Body of pancreas (tissue), 4 donors: Measurements from ENCODE around the gene AVPR1B. TPM values are rescaled to one million over a fixed set of nuclear protein-coding genes. Genes with fewer than 3 reads are reported as not detected.

Experiments used
- ATAC-seq: fragments of 150-250 bp; one replicate; pipeline ENCODE4 v1.9.1; 2016
- DNase-seq, 4 donors: peaks; one replicate each; pipeline ENCODE4 v3.0.0-alpha.2; 2019
- H3K27ac ChIP-seq, 4 donors: fragments of 200-600 bp; sonication (generic); 1 replicate in 3 of 4; 2 replicates in 1 of 4; pipeline versions ENCODE4 v1.5.1 to v1.6.1; 2016 to 2019; ENCODE audit warnings: mild to moderate bottlenecking in 1 of 4, mixed read lengths in 1 of 4, moderate library complexity in 1 of 4
- H3K27me3 ChIP-seq, 2 donors: fragments of 200-600 bp; sonication (generic); one replicate each; pipeline ENCODE4 v1.6.0; 2016; ENCODE audit warnings: mild to moderate bottlenecking in 1 of 2
- H3K36me3 ChIP-seq, 2 donors: fragments of 200-600 bp; sonication (generic); replicated peaks in 1 of 2; 2 replicates each; pipeline ENCODE4 v1.5.1; 2016; ENCODE audit warnings: low read depth in 2 of 2; ENCODE audit not compliant: insufficient read depth in 1 of 2
- H3K4me1 ChIP-seq: fragments of 200-600 bp; sonication (generic); one replicate; pipeline ENCODE4 v1.6.0; 2016
- H3K4me3 ChIP-seq, 2 donors: fragments of 200-600 bp; sonication (generic); 1 replicate in 1 of 2; 2 replicates in 1 of 2; pipeline ENCODE4 v1.5.1; 2016 to 2019
- H3K9me3 ChIP-seq, 3 donors: fragments of 200-600 bp; sonication (generic); 1 replicate in 2 of 3; 2 replicates in 1 of 3; pipeline ENCODE4 v1.5.1; 2016
- POLR2A ChIP-seq, 3 donors: fragments of 450-650 bp; IDR thresholded peaks; one replicate each; pipeline ENCODE4 v1.6.1; 2016; ENCODE audit warnings: antibody characterized with exemption in 3 of 3, mild to moderate bottlenecking in 2 of 3
- WGBS, 2 donors: methylation state at CpG; one replicate each; pipeline ENCODE4 v1.1.5; 2017; 5-methylcytosine and 5-hydroxymethylcytosine counted together
- intact Hi-C: fragments of 100-400 bp; cut with DNase I; formaldehyde crosslinking; loops from one replicate; pipeline ENCODE4 v1.15.1; 2023
- total RNA-seq, 2 donors: library from RNA; depleted of rRNA; stranded (reverse); fragments of >200 nt; gene quantifications; one replicate each; pipeline ENCODE4 v1.1.0, GENCODE V29; 2016
- TF ChIP-seq, protein P1 (sequence below), 7 experiments: fragments of 450-650 bp in 4 of 7; fragments of 200-600 bp in 3 of 7; sonication (generic) in 3 of 7; IDR thresholded peaks; one replicate each; pipeline ENCODE4 v1.5.1; 2016 to 2019; ENCODE audit warnings: antibody characterized with exemption in 7 of 7

The AVPR1B gene, protein sequence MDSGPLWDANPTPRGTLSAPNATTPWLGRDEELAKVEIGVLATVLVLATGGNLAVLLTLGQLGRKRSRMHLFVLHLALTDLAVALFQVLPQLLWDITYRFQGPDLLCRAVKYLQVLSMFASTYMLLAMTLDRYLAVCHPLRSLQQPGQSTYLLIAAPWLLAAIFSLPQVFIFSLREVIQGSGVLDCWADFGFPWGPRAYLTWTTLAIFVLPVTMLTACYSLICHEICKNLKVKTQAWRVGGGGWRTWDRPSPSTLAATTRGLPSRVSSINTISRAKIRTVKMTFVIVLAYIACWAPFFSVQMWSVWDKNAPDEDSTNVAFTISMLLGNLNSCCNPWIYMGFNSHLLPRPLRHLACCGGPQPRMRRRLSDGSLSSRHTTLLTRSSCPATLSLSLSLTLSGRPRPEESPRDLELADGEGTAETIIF
- under 1 TPM in 1 of 2 donors, not detected in 1; 0.78 TPM for total RNA-seq

DNA sequence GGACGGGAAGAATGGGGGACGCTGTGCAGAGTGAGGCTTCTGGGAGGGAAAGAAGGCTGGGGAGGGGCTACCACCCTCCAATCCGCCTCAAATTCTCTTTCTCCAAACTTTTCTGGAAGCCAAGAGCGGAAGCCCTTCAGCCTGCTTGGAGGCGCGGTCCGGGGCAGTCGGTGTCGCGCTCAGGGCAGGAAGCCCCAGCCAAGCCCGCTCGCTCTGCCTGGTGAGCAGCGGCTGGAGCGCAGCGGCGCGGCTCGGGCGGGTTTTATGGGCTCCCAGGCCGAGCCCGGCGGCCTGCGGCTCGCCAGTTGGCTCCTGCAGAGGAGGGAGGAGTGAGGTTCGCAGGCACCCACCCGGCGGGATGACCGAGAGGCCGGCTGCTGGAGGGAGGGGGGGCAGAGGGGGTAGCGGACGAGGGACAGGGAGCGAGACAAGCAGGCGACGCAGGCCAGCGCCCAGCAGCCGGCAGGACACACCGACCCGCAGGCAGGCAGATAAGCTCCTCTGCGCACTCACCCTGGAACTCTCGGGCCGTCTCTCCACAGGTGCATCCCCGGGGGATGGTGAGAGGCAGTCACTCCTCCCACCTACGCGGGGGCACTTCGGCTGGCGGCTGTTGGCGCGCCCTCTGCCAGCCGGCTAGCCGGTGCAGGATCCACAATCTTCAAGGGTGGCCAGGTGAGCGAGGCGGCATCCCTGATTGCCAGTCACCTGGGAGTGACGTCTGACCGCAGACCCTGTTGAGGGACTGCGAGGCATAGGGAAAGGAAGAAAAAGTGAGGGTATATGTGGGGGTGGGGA, at the start of gene AVPR1B:
TSS of gene AVPR1B (minus strand) at position 238 of the 798 bp plus-strand sequence. CDS start 498 bp downstream, outside the sequence.
- no peak within 1 kb of the TSS for H3K27ac ChIP-seq
- H3K36me3 ChIP-seq = no peaks in the 10 kb centered on the region
- intact Hi-C loops = no loop called here
- H3K9me3 ChIP-seq = no peaks in the 10 kb centered on the region
- H3K4me3 ChIP-seq = no peak within 1 kb of the TSS
- ATAC-seq (peak; percentile 58), DNase-seq (peak; percentile 23 to 50 (median 40))
- peaks cover 22% of the 10 kb centered on the region for H3K4me1 ChIP-seq
- 2 to 13% methylated on average over 5 to 49 of the region's 55 CpGs for WGBS, 2 donors
- no peaks in the 10 kb centered on the region for H3K27me3 ChIP-seq
- TF ChIP-seq POLR2A (IDR thresholded peaks at IDR 0.05) = peak in 1 of 3 donors; percentile 28
- TF ChIP-seq, protein P1, sequence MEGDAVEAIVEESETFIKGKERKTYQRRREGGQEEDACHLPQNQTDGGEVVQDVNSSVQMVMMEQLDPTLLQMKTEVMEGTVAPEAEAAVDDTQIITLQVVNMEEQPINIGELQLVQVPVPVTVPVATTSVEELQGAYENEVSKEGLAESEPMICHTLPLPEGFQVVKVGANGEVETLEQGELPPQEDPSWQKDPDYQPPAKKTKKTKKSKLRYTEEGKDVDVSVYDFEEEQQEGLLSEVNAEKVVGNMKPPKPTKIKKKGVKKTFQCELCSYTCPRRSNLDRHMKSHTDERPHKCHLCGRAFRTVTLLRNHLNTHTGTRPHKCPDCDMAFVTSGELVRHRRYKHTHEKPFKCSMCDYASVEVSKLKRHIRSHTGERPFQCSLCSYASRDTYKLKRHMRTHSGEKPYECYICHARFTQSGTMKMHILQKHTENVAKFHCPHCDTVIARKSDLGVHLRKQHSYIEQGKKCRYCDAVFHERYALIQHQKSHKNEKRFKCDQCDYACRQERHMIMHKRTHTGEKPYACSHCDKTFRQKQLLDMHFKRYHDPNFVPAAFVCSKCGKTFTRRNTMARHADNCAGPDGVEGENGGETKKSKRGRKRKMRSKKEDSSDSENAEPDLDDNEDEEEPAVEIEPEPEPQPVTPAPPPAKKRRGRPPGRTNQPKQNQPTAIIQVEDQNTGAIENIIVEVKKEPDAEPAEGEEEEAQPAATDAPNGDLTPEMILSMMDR (IDR thresholded peaks at IDR 0.05) = peak in 1 of 7 experiments; percentile 12

DNA sequence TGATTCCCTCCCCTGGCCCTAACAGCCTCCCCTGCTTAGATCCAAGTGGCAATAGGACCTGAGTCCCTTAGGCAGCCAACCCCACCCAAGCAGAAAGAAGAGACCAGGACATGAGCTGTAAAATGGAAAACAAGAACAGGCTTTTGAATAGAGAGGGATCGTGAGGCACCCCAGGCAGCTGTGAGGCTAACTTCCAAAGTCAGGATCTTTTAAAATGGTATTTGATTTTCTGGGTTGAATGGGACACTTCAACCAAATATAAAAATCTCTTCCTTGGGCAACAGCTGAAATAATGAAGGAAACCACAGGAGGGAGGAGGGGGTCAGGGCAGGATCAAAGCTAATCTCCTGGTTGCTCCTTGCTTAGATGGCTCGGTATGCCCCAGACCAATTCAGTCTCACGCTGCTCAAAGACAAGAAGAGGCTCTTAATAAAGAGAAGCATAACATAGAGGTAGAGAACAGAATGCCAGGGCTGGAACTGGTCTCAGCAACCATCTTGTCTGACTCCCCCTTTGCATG, 28.6 kb upstream of the AVPR1B start:
- ATAC-seq (no peak), DNase-seq (no peak)
- intact Hi-C loops = no loop called here
- peaks cover 22% of the 10 kb centered on the region for H3K4me1 ChIP-seq
- H3K27me3 ChIP-seq = no peaks in the 10 kb centered on the region
- TF ChIP-seq POLR2A (IDR thresholded peaks at IDR 0.05) = no peak
- TF ChIP-seq, protein P1 (IDR thresholded peaks at IDR 0.05) = no peak
- no peak overlapping the region for H3K4me3 ChIP-seq
- no peaks in the 10 kb centered on the region for H3K9me3 ChIP-seq
- WGBS, 2 donors = 75 to 76% methylated on average over 3 of the region's 3 CpGs
- no peaks in the 10 kb centered on the region for H3K36me3 ChIP-seq
- no peak overlapping the region for H3K27ac ChIP-seq

DNA sequence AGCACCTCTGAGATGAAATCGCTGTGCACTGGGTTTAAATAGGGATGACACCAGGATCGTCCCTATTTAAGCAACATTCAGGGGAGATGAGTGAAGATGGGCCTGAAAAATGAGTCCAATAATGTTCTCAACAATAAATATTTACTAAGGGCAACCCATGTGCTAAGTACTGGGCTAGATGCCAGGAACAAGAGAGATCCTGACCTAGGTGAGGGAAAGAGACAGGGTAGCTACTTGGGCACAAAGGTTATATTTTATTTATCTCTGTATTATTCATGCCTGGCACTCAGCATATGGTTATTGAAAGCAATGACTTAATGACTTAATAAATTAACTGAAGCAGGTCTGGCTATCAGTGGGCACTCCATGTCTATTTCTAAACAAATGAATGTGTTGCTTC, 27.4 kb upstream of the AVPR1B start:
- TF ChIP-seq, protein P1 (IDR thresholded peaks at IDR 0.05) = no peak
- no peak for ATAC-seq
- Histone ChIP-seq H3K4me1 (peaks cover 22% of the 10 kb centered on the region), H3K9me3 (no peaks in the 10 kb centered on the region), H3K27me3 (no peaks in the 10 kb centered on the region), H3K36me3 (no peaks in the 10 kb centered on the region), H3K27ac (no peak overlapping the region), H3K4me3 (no peak overlapping the region)
- intact Hi-C loops = no loop called here
- no peak for DNase-seq
- WGBS, 2 donors = 37 to 70% methylated on average over 2 of the region's 2 CpGs

DNA sequence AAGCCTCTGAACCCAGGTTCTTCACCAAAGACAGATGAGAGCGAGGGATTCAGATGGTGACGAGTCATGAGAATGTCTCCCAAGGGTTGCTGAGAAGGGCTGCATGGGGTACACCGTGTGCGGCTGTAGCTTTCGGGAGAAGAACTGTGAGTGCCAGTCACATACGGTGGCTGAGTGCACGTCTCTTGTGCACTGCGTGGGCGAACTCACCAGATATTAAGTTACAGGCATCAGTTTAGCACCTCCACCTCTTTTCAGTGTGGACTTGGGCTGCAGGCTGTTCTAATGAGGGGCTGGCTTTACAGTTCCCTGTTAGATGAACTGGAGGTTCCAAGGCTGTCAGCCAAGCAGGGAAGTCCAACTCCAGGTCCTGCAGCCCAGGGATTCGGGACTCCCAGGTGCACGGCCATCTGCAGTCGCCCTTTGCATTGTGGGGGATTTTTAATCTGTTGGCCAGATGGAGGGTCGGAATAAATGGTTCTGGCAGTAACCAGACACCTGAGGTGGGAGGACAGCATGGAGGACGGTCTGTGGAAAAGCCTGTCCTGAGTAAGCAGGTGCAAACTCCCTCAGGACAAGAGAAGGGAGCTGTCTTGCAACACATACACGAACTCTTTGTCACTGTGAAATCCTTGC, 26.5 kb upstream of the AVPR1B start:
- Histone ChIP-seq H3K4me1 (peaks cover 22% of the 10 kb centered on the region), H3K9me3 (no peaks in the 10 kb centered on the region), H3K36me3 (no peaks in the 10 kb centered on the region), H3K27me3 (no peaks in the 10 kb centered on the region), H3K4me3 (no peak overlapping the region), H3K27ac (no peak overlapping the region)
- TF ChIP-seq POLR2A (IDR thresholded peaks at IDR 0.05) = no peak
- TF ChIP-seq, protein P1 (IDR thresholded peaks at IDR 0.05) = no peak
- ATAC-seq (no peak), DNase-seq (no peak)
- 87 to 90% methylated on average over 15 of the region's 15 CpGs for WGBS, 2 donors
- intact Hi-C loops = no loop called here
